Colonic mucosa (tissue), 4 donors: ENCODE data around the gene MYEF2. TPM values are rescaled to one million over a fixed set of nuclear protein-coding genes. Genes with fewer than 3 reads are reported as not detected.

ENCODE experiments used
- DNase-seq: peaks from one replicate; pipeline ENCODE4 v3.0.0-alpha.2; 2020
- H3K27ac ChIP-seq: fragments of 200-600 bp; one replicate; pipeline ENCODE4 v1.8.0; 2021
- H3K27me3 ChIP-seq: fragments of 200-600 bp; one replicate; pipeline ENCODE4 v1.8.0; 2021
- H3K36me3 ChIP-seq: fragments of 200-600 bp; one replicate; pipeline ENCODE4 v1.8.0; 2021
- H3K4me1 ChIP-seq: fragments of 200-600 bp; one replicate; pipeline ENCODE4 v1.8.0; 2021; ENCODE audit warnings: mild to moderate bottlenecking
- H3K4me3 ChIP-seq: fragments of 200-600 bp; one replicate; pipeline ENCODE4 v1.8.0; 2021
- H3K9ac ChIP-seq, 2 donors: one replicate each; pipeline ENCODE4 v1.7.0; 2013; ENCODE audit warnings: control low read depth in 2 of 2, low read depth in 2 of 2, low read length in 2 of 2
- H3K9me3 ChIP-seq: fragments of 200-600 bp; one replicate; pipeline ENCODE4 v1.8.0; 2021
- CTCF ChIP-seq: fragments of 200-600 bp; IDR thresholded peaks from one replicate; pipeline ENCODE4 v1.8.0; 2022; ENCODE audit warnings: antibody characterized with exemption, mild to moderate bottlenecking
- intact Hi-C: fragments of 100-400 bp; cut with DNase I; formaldehyde crosslinking; loops from one replicate; pipeline ENCODE4 v1.14.1; 2022
- total RNA-seq, 2 donors: library from RNA; stranded (reverse); fragmentation: NEBNext Ultra II Directional in 1 of 2; extraction: Animal tissue kit (Norgen Biotek cat#: 25700) in 1 of 2; gene quantifications; one replicate each; pipeline ENCODE4 v1.2.1, GENCODE V29; 2021
- donor health status: healthy.
- donor health status: DM: no; HTN: no; CAD: no.
- donor health status: DM: no; HTN: no; CAD: no.

The MYEF2 gene
- total RNA-seq, 2 donors from 2014 or later = 12.4 to 13.5 TPM

GRCh38 chr15:48205981-48206380 is 27.9 kb upstream of the MYEF2 start, which contains the start of gene SLC12A1:
Gene SLC12A1 (plus strand): TSS chr15:48206302. CDS start chr15:48207720, 1,418 bp downstream.
- intact Hi-C loops = no loop called here
- Histone ChIP-seq H3K9me3 (no peaks in the 10 kb centered on the region), H3K27me3 (no peaks in the 10 kb centered on the region), H3K36me3 (no peaks in the 10 kb centered on the region), H3K4me1 (no peaks in the 10 kb centered on the region), H3K27ac (no peak within 1 kb of the TSS), H3K4me3 (no peak within 1 kb of the TSS), H3K9ac (no peak within 1 kb of the TSS)
- TF ChIP-seq CTCF = no peak
- DNase-seq = no peak

GRCh38 chr15:48202068-48202467 is 24.0 kb upstream of the MYEF2 start:
- Histone ChIP-seq H3K27me3 (no peaks in the 10 kb centered on the region), H3K9me3 (no peaks in the 10 kb centered on the region), H3K4me1 (no peaks in the 10 kb centered on the region), H3K4me3 (no peak overlapping the region), H3K9ac (no peak overlapping the region), H3K27ac (no peak overlapping the region), H3K36me3 (no peaks in the 10 kb centered on the region)
- no peak for DNase-seq
- intact Hi-C loops = no loop called here
- TF ChIP-seq CTCF = no peak

- no peak for TF ChIP-seq CTCF
These were observed 13.6 kb upstream of the MYEF2 start, which contains the start of gene CTXN2 for GRCh38 chr15:48191574-48192225. Gene CTXN2 (plus strand): TSS chr15:48191665. CDS start chr15:48201301, 9,636 bp downstream.

GRCh38 chr15:48190932-48191573 is 13.0 kb upstream of the MYEF2 start:
- Histone ChIP-seq H3K27me3 (no peaks in the 10 kb centered on the region), H3K27ac (no peak overlapping the region), H3K4me1 (no peaks in the 10 kb centered on the region), H3K9me3 (no peaks in the 10 kb centered on the region), H3K9ac (no peak overlapping the region), H3K4me3 (peak overlapping the region; percentile 17), H3K36me3 (no peaks in the 10 kb centered on the region)
- no peak for TF ChIP-seq CTCF
- DNase-seq = peak; percentile 82
- intact Hi-C loops = no loop called here

More at GRCh38 chr15:48191574-48192225, 13.6 kb upstream of the MYEF2 start, which contains the start of gene CTXN2:
- Histone ChIP-seq H3K36me3 (no peaks in the 10 kb centered on the region), H3K9ac (no peak within 1 kb of the TSS), H3K27me3 (no peaks in the 10 kb centered on the region), H3K4me3 (peak within 1 kb of the TSS; percentile 17), H3K27ac (no peak within 1 kb of the TSS), H3K9me3 (no peaks in the 10 kb centered on the region), H3K4me1 (no peaks in the 10 kb centered on the region)
- peak; percentile 18 for DNase-seq
- intact Hi-C loops = no loop called here

GRCh38 chr15:48186271-48186670 is 8.2 kb upstream of the MYEF2 start:
- no peak overlapping the region for H3K9ac ChIP-seq
- intact Hi-C loops = no loop called here

More at GRCh38 chr15:48186271-48186670, 8.2 kb upstream of the MYEF2 start:
- Histone ChIP-seq H3K27me3 (no peaks in the 10 kb centered on the region), H3K4me1 (no peaks in the 10 kb centered on the region), H3K9me3 (no peaks in the 10 kb centered on the region), H3K27ac (no peak overlapping the region), H3K4me3 (no peak overlapping the region), H3K36me3 (no peaks in the 10 kb centered on the region)
- DNase-seq = no peak
- TF ChIP-seq CTCF = no peak
